Activated B cell treated with CpG ODN at 0.5 μM for 24 hours (primary cell): ENCODE results near the gene PRMT5. TPM values are rescaled to one million over a fixed set of nuclear protein-coding genes. Genes with fewer than 3 reads are reported as not detected.
A peak's percentile ranks its signal among the peaks of the same experiment; 100 is the strongest.

Experiments
- ATAC-seq: fragments of 200-7000 bp; cut with Tn5 transposase; one replicate; pipeline ENCODE4 v1.10.0; 2021; ENCODE audit warnings: low read depth, mild to moderate bottlenecking, moderate library complexity
- CTCF ChIA-PET: fragments of 350-600 bp; sonication (Branson Sonifier 250); formaldehyde crosslinking; loops from one replicate; lab custom pipeline; 2021; ENCODE audit warnings: antibody characterized with exemption; lab: Charles Lee
- POLR2A ChIA-PET: fragments of 350-600 bp; sonication (Branson Sonifier 250); formaldehyde crosslinking; loops from one replicate; lab custom pipeline; 2021; ENCODE audit warnings: antibody characterized with exemption; lab: Charles Lee
- DNase-seq: peaks from one replicate; pipeline ENCODE4 v3.0.0; 2022
- H3K27ac Mint-ChIP-seq: one replicate; pipeline ENCODE4 v1.8.0; 2020; ENCODE audit warnings: mixed read lengths
- H3K27me3 Mint-ChIP-seq: one replicate; pipeline ENCODE4 v1.8.0; 2021; ENCODE audit warnings: mixed read lengths
- H3K36me3 Mint-ChIP-seq: one replicate; pipeline ENCODE4 v1.8.0; 2021; ENCODE audit warnings: low read depth, mixed read lengths
- H3K4me1 Mint-ChIP-seq: one replicate; pipeline ENCODE4 v1.8.0; 2021; ENCODE audit warnings: mixed read lengths
- H3K4me3 Mint-ChIP-seq: one replicate; pipeline ENCODE4 v1.8.0; 2020; ENCODE audit warnings: mild to moderate bottlenecking, mixed read lengths
- H3K9me3 Mint-ChIP-seq: one replicate; pipeline ENCODE4 v1.8.0; 2020; ENCODE audit warnings: mixed read lengths
- CTCF ChIP-seq: fragments of 200-600 bp; IDR thresholded peaks from one replicate; pipeline ENCODE4 v1.8.0; 2022; ENCODE audit warnings: antibody characterized with exemption, mild to moderate bottlenecking
- intact Hi-C: fragments of 100-400 bp; cut with micrococcal nuclease; formaldehyde crosslinking; loops from one replicate; pipeline ENCODE4 v1.15.1; 2024
- total RNA-seq: library from RNA; stranded (reverse); gene quantifications from 2 replicates; pipeline ENCODE4 v1.2.3, GENCODE V29; 2022

The PRMT5 gene
- total RNA-seq, 1 donor from 2014 or later: 75.3 TPM

- peaks cover 81% of the 10 kb centered on the region for H3K36me3 Mint-ChIP-seq
- peaks cover 11% of the 10 kb centered on the region for H3K4me1 Mint-ChIP-seq
- H3K9me3 Mint-ChIP-seq: no peaks in the 10 kb centered on the region
- ChIA-PET POLR2A (interaction anchor here (1.2 kb wide), 1 partner anchor 19 kb away, joined by 3 read pairs; no protein-coding TSS in a partner anchor), CTCF (interaction anchor here (0.7 kb wide), 1 partner anchor 11 kb away, joined by 3 read pairs; no protein-coding TSS in a partner anchor)
- intact Hi-C loops: no loop called here
- TF ChIP-seq CTCF: no peak
- H3K4me3 Mint-ChIP-seq: no peak overlapping the region
- DNase-seq: no peak
- no peaks in the 10 kb centered on the region for H3K27me3 Mint-ChIP-seq
- ATAC-seq: no peak
- H3K27ac Mint-ChIP-seq: no peak overlapping the region
Measured at GRCh38 chr14:22907429-22907828, 21.7 kb downstream of the PRMT5 start.

GRCh38 chr14:22906073-22906472, 23.1 kb downstream of the PRMT5 start:
- ChIA-PET POLR2A (no interaction called here), CTCF (no interaction called here)
- intact Hi-C loops: no loop called here
- TF ChIP-seq CTCF: no peak
- no peak for DNase-seq
- Mint-ChIP-seq H3K27ac (no peak overlapping the region), H3K9me3 (no peaks in the 10 kb centered on the region), H3K4me3 (no peak overlapping the region), H3K27me3 (no peaks in the 10 kb centered on the region), H3K36me3 (peaks cover 82% of the 10 kb centered on the region), H3K4me1 (peaks cover 3% of the 10 kb centered on the region)
- no peak for ATAC-seq

- Mint-ChIP-seq H3K27me3 (no peaks in the 10 kb centered on the region), H3K4me1 (peaks cover 3% of the 10 kb centered on the region), H3K4me3 (no peak overlapping the region), H3K36me3 (peaks cover 82% of the 10 kb centered on the region), H3K27ac (no peak overlapping the region), H3K9me3 (no peaks in the 10 kb centered on the region)
- POLR2A ChIA-PET: no interaction called here
- ATAC-seq: no peak
- TF ChIP-seq CTCF: no peak
- CTCF ChIA-PET: no interaction called here
- intact Hi-C loops: no loop called here
- DNase-seq: no peak
Measured at GRCh38 chr14:22905627-22906026, 23.5 kb downstream of the PRMT5 start.

GRCh38 chr14:22903742-22904087, 25.5 kb downstream of the PRMT5 start:
- no peaks in the 10 kb centered on the region for H3K9me3 Mint-ChIP-seq
- DNase-seq (no peak), ATAC-seq (no peak)
- CTCF ChIA-PET: interaction anchor here (1.2 to 1.3 kb wide), 2 partner anchors 31 to 52 kb away, joined by 3 to 6 read pairs; no protein-coding TSS in a partner anchor
- POLR2A ChIA-PET: interaction anchor here (0.6 to 0.8 kb wide), 2 partner anchors 10 to 15 kb away, joined by 3 to 4 read pairs; partner anchors contain the start of gene RBM23
- peaks cover 5% of the 10 kb centered on the region for H3K4me1 Mint-ChIP-seq
- peaks cover 76% of the 10 kb centered on the region for H3K36me3 Mint-ChIP-seq
- H3K4me3 Mint-ChIP-seq: no peak overlapping the region
- no peak overlapping the region for H3K27ac Mint-ChIP-seq
- no peak for TF ChIP-seq CTCF
- no peaks in the 10 kb centered on the region for H3K27me3 Mint-ChIP-seq
- intact Hi-C loops: no loop called here

- ATAC-seq (no peak), DNase-seq (no peak)
- Mint-ChIP-seq H3K9me3 (no peaks in the 10 kb centered on the region), H3K36me3 (peaks cover 72% of the 10 kb centered on the region), H3K27me3 (no peaks in the 10 kb centered on the region), H3K4me1 (peaks cover 5% of the 10 kb centered on the region), H3K27ac (peak overlapping the region; percentile 27), H3K4me3 (no peak overlapping the region)
- POLR2A ChIA-PET: interaction anchor here (0.6 to 1.6 kb wide), 4 partner anchors 13 to 31 kb away, joined by 3 to 9 read pairs (median 4); no protein-coding TSS in a partner anchor
- intact Hi-C loops: loop anchor here (2.0 kb wide), 1 partner anchor 515 kb away; no protein-coding TSS in a partner anchor
- CTCF ChIA-PET: interaction anchor here (1.5 to 4.9 kb wide), 5 partner anchors 14 to 332 kb away, joined by 3 to 70 read pairs (median 33); partner anchors contain the start of gene LRP10
- TF ChIP-seq CTCF: no peak
Measured at GRCh38 chr14:22901799-22902198, 27.4 kb downstream of the PRMT5 start.
